ENCODE measurements around the gene RGS11.
"Not testable (repeated sequence)": the region's sequence is repeated elsewhere in the genome, so short reads cannot be mapped to it uniquely, and the experiment has no call there.

The RGS11 gene

DNA sequence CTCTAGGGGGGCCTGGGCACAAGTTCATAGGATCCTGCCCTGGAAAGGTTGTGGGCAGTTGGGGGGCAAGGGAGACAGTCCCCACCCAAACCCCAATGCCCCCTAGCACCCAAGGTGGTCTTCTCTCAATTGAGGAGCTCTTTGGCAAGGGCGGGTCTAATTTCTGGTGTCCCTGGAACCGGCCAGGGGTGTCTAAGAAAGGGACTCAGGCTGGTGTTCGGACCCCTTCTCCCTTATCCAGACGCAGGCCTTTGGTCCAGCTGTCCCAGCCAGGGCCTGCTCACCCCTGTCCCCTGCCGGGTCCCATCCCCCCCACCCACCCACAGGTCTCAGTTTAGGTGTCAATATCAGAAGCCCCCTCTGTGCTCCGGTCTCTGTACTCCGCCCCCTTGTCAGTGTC is 3.8 kb upstream of the RGS11 start:
- no peak for DNase-seq

DNA sequence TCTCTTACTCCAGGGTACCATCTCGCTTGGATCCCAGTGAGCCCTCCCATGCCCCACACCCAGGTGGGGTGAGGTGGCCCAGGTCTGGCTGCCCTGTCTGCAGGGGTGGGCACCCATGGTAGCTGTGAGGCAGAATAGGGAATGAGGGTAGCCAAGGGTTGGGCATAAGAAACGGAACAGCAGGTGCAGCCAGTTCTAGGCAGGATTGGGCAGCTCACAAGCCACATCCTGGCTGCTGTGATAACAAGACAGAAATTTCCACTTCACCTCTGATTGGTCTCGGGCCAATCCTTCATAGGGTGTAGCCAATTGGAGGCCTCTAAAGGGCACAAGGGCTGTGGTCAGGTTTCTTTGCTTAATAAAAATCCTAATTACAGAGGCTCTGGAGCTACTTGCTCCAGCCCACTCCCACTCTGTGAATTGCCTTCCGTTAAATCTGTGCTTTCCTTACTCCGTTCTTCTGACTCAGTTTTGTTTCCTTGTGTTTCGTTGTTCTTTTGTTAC is 3.2 kb upstream of the RGS11 start:
- DNase-seq = peak in 2 of 5 experiments; percentile 24 to 79

DNA sequence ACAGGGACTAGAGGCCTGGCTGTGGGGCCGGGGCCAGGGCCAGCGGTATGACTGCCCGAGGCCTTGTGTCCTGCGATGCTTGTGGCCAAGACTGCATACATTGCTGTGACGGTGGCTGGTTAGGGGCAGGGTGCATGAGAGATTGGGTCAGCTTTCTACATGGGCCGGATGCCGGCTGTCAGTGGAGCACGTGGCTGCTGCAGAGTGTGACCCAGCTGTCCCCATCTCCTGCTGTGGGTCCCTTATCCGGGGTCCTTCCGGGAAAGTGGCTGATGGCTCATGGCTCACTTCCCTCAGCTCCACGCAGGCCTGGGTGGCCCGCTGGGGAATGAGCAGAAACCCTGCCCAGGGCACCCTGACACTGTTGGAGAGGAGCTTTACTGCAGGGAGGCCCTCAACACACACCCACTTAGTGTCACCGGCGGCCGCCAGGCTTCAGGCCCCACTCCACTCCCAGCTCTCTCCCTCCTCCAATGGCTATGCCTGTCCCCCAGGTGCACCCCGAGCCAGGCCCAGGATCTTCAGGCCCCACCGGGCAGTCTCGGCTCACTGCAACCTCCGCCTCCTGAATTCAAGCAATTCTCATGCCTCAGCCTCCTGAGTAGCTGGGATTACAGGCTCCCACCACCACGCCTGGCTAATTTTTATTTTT is 808 bp upstream of the RGS11 start:
- DNase-seq = no peak

DNA sequence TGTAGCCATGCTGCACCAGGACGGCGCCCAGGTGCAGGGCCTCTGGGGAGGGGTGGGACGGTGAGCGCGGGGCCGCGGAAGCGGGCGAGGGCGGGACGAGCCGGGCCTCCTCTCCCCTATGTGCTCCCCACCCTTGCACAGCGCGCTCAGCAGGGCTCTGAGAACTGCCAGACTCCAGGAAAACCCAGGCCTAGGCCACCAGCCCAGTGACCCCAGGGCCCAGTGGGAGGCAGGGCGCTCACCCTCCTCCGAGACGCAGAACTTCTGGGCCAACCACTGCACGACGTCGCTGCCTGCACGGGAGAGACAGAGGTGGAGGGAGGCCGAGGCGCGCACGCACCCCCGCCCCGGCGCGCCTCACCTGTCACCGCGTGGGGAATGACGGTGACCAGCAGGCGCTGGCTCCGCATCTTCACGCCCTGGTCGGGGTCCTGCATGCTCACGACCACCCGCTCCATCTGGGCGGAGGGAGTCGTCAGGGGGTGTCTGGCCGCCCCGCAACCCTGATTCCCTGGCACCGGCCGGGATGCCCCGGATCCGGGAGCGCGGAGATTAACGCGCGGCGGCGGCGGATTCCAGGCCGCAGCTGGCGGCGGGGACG is 603 bp downstream of the RGS11 start:
- peak in 1 of 5 experiments; percentile 22 for DNase-seq

DNA sequence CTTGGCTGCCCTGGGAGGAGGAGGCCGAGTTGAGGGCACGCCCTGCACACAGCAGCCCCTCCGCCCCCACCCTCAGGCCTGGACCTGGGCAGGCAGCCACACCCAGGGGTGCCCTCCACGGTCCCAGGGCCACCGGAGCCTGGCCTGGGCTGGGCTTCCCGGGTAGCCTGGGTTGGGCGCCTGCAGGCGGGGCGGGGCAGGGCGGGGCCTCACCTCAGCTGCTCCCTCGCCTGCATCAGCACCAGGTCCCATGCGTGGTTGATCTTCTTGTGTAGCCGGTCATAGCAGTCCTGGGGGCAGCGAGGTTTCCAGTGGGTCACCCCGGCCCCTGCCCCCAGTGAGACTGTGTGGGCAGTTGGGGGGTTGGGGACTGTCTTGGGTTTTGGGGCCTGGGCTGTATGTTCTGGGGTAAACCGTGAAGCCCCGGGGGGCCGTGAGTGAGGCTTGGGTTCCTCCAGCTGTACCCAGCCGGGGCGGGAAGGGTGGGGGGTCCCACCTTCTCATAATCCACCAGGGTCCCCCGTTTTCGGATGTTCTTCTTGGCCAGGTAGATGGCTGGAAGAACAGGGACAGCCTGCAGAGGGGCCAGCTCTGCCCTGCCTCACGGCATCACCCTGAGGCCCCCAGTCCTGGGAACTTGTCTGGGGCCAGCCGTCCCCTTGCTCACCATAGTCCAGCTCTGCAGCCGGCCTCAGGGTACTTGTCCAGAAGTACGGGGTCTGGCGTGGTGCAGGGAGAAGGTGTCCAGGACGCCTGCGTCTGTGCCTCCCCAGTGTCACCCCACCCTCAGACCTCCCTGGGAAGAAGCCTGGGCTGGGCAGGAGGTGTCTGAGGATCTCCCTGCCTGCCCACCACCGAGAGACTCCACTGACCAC is 2.0 kb downstream of the RGS11 start:
- no peak for DNase-seq

DNA sequence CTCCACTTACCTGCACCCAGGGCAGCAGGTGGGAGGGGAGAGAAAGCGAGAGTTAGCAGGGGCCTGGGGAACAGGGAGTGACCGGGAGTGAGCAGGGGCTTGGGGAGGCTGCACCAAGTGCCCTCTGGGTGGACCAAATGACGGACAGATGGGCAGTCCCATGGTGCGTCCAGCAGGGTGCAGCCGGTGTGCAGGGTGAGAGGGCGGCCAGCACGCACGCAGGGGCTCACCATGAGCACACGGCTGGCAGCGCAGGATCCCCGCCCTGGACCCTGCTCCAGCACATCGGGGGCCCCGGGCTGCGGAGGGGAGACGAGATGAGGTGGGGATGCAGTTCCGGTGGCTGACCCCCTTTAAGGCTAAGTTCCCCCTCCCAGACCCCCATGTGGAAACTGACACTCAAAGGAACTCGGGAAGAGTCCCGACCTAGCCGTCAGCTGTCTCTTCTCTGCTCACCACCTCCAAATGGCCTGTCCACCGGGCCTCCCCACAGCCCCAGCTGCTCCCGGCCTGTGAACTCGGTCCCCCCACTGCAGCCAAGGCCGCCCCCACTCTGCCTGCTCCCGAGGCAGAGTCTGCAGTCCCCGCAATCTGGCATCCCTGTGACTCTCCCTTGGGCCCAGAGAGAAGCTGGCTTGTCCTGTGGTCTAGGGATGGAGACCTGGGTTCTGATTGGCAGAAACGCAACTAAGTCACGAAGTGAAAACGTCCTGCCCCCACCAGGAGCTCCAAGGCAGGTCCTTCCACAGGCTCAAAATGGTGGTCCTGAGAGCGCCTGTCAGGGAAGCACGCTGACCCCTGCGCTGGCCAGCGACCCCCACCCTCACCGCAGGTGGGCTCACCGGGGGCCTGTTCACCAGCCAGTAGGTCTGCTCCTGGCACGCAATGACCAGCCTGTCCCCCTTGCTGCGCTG is 2.9 kb downstream of the RGS11 start:
- no peak for DNase-seq

DNA sequence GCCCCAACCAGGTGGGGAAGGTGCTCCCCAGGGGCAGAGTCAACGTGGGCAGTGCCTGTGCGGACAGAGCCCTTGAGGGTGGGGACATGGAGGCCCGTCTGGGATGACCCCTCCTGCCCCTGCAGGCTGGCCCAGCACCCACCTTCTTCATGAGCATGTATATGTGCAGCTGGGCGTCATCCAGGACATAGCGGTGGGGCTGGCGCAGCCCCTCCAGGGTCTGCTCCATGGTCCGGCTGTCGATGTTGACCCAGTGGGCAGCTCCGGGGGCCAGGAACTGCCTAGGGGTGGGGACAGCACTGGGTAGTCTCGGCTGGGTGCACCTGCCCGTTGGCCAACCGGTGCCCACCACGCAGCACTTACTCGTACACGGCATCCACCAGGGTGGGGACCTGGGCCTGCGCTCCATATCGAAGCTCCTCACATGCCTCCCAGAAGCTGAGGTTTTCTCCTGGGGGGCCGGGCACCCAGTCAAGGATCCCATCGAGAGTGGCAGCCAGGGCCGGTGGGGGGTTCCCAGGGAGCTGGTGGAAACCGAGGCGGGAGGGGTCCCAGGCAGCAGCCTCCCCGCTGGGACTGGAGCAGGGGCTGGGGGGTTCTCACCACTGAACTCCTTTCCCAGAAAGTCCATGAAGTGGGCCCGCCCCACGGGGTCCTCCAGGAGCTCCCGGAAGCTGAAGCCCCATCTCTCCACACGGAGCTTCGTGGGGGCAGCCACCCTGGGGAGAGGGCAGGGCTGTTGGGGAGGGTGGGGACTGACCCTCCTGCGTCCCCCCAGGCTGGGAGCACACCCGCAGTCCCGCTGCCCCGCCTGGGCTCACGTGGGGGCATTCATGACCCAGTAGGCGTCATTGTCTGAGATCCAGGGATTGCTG is 5.1 kb downstream of the RGS11 start:
- no peak for DNase-seq

DNA sequence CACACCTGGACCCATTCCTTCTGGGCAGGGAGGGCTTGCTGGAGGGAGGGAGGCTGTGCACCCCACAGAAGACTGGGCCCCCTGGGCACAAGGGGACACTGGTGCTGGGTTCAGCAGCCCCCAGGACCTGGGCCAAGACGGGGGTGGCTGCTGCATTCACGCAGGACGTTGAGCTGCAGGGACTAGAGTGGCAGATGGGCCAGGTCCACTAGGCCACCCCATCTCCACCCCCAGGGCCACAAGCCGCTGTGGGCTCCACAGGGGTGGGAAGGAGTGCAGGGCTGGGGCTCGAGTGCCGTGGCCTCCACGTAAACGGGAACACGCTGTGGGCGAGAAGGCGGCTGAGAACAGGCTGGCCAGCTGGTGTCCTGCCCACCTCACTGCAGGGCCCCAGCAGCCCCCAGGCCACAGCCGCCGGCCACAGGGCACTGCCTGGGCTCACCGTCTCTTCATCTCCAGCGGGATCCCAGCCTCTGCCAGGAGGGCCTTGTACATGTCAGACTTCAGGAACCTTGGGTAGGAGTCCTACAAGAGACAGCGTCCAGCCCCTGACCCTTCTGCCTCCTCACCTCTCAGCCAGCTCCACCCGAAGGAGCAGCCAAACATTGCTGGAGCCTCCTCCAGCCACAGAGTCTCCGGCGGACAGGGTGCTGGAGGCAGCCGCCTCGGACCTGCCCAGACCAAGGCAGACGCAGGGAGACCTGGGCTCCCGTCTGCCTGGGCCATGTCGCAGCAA is 6.5 kb downstream of the RGS11 start:
- no peak for DNase-seq

DNA sequence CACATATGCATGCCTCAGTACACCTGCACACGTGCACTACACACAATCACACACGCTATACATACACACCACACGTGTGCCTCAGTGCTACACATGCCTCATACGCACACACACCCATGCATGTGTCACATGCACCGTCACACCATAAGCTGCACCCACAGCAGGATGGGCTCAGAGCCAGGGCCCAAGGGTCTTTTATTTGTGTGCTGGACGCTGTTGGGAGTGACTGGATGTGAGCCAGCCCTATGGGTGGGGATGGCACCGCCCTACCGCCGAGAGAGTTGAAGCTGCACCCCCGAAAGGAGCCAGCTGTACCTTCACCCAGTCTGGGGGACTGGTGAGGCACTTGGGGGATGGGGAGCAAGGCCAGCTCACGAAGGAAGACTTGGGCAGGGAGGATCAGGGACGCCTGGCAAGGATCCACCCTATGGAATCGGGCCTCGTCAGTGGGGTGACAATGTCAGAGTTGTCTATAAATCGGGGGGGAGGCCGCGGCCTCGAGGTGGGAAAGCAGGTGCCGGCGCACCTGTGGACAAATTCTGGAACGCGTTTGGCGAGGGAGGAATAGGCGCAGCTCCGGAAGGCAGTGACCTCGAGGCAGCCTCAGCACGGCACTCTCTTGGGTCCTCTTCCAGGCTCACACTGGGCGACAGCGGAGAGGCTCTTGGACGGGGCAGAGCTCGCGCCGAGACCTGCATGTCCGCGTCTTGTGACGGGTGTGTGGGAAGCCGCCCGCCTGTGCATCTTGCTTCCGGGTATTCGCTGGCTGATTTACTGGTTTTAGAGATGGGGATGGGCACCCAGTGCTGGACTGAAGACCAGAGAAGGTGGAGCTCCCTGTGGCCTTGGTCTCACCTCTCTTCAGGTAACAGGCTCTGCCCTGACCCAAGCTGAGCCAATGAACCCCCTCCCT is 7.3 kb downstream of the RGS11 start:
- no peak for DNase-seq

DNA sequence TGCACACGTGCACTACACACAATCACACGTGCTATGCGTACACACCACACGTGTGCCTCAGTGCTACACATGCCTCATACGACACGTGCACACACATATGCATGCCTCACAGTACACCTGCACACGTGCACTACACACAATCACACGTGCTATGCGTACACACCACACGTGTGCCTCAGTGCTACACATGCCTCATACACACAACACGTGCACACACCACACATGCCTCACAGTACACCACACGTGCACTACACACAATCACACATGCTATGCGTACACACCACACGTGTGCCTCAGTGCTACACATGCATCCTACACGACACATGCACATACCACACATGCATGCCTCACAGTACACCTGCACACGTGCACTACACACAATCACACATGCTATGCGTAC is 8.2 kb downstream of the RGS11 start:
- DNase-seq = not testable (repeated sequence)

DNA sequence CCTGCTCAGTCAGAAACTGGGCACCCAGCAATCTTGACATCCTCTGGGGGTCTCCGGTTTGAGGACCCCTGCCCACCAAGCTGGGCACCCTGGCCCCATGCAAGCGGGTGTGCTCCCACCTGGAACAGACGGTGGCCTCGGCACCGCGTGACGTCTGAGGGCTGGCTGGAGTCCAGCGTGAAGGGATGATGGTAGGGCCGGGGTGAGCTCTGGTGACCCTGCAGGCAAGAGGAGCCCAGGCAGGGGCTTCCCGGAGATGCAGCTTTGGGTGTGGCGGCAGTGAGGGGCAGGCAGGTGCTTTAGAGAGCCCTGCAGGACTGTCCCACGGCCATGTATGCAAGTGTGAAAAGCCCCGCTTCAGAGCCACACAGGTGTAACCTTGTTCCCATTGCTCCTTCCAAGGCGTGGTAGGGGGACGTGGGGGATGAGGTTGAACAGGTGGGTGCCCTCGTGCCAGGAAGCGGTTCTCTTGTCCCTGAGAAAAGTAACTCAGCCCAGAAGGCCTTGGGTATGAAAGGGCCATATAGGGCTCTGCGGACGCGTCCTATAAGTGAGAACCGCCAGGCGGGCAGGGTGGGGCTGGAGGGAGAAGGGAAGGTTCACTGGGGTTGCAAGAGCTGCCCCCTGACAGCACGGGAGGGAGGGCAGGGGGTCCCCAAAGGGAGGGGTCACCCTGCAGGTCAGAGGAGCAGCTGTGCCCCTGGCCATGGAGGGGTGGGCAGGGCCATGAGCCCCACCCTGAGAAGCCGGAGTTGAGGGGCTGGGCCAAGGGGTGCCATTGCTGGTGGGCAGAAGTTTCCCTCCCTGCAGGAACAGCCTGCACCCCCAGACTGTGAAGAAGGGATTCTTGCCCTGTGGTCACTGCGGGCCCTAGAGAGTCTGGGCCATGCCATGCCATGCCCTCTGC is 9.2 kb downstream of the RGS11 start:
- DNase-seq = no peak

DNA sequence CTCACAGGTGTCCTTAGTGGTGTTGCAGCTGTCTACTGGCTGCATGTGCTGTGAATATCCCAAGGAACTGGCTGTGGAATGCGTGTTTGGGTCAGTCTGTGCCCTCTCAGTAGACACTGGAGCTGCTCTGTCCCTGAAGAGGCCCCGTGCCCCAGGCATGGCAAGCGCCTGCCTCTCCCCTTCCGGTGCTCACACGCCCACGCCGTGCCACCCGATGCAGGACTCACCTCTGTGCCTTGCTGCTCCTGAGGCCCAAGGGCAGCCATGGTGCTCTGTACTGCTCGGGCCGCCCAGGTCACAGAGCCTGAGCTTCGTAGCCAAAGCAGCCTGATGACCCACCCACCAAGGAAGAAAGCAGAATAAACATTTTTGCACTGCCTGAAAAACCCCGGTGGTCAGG is 10.0 kb downstream of the RGS11 start:
- DNase-seq = no peak

DNA sequence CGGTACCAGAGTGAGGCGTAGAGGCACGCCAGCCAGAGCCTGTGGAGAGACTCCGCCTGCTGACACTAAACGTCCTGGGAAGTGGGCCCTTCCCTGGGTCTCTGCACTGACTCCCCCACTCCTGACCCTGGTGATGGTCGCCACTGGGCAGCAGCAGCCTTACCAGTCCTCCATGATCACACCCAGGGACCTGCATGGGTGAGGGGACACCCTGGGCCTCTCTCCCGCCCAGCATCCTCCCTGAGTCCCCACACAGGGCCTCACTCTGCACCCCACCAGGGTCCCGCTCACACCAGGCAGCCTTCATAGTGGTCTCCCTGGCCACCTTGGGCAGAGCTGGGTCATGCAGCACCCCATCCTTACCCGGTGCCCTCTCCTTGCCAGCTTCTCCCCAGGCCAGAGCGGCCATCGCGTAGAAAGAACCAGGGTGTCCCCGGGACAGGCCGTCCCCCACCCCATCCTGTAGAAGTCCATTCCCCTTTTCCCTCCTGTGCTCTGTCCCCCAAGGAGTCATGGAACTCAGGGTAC is 10.7 kb downstream of the RGS11 start:
- DNase-seq = no peak

DNA sequence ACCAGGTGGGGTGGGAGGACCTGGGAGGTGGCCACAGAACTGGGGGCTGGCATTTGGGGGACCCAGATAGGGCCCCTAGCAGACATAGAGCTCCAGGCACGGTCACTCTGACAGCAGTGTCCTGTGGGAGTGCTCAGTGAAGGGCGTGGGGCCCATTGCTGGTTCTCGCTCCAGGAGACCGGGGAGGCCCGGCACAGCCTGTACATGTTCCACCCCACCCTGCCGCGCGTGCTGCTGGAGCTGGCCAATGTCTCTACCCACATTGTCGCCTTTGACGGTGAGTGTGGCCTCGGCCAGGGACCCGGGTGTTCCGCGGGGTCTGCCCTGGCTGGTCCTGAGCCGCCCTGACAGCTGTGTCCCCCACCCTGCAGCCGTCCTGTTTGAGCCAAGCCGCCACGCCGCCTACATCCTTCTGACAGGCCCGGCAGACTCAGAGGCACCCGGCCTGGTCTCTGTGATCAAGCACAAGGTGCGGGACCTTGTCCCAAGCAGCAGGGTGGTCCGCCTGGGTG is 11.2 kb downstream of the RGS11 start:
- no peak for DNase-seq

DNA sequence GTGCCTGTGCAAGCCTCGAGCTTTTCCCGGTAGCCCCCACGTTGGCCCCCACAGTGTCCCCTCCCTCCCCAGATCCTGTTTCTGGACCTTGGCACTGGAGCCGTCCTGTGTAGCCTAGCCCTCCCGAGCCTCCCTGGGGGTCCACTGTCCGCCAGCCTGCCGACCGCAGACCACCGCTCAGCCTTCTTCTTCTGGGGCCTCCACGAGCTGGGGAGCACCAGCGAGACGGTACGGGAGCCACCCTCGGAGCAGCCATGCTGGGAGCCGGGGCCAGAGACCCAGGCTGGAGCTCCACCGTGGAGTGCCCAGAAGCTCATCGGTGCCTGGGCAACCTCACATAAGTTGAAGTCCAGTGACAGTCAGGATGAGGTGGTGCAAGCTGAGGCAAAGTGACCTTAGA is 11.8 kb downstream of the RGS11 start:
- DNase-seq = no peak

DNA sequence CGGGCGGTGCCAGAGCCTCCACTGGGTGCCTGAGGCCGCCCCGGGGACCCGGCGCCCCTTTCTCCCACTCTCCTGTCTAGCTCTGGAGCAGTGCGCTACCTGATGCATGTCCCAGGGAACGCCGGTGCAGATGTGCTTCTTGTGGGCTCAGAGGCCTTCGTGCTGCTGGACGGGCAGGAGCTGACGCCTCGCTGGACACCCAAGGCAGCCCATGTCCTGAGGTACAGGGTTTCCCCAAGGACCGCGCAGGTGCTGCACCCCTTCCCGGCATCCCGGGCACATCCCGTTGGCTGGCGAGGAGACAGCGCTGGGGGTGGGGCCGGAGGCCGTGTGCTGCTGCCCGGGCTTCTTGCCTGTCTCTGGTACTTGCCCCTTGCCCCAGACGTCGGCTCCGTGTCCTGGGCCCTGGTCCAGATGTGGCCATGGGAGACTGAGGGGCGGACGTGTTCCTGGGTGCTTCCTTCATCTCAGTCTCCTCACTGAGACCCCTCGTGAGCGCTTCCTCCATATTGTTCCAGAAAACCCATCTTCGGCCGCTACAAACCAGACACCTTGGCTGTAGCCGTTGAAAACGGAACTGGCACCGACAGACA is 12.5 kb downstream of the RGS11 start:
- DNase-seq = no peak

DNA sequence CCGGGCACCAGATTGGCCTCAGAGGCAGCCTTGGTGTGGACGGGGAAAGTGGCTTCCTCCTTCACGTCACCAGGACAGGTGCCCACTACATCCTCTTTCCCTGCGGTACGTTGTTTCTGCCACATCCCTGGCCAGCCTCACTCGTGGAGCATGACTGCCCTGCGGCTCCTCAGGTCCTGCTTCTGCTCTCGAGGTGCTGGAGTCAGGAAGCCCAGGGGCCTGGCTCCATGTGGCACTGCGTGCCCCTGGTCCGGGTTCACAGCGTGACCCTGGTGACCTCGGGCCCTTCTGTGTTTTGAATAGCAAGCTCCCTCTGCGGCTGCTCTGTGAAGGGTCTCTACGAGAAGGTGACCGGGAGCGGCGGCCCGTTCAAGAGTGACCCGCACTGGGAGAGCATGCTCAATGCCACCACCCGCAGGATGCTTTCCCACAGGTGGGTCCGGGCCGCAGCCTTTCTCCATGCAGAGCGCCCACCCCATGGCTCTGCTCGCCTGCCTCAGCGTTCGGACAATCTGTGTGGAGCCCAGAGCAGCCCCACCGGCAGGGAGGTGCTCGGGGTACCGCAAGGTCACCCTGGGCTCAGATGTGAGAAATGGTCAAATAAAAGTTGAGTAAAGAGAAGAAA is 13.5 kb downstream of the RGS11 start:
- no peak for DNase-seq

Measured in T-helper 2 cell (primary cell).